GM12865 (cell line): Measurements from ENCODE around the gene KCNG2.

Experiments
- DNase-seq: peaks from one replicate; pipeline ENCODE4 v3.0.0; 2010; ENCODE audit warnings: low read depth
- H3K4me3 ChIP-seq: 2 replicates; pipeline ENCODE4 v1.5.1; 2011; ENCODE audit warnings: mild to moderate bottlenecking, low read depth, low read length, control low read depth
- CTCF ChIP-seq: IDR thresholded peaks from 2 replicates; pipeline ENCODE4 v1.5.1; 2011; ENCODE audit warnings: low read length, control low read depth, low read depth, inconsistent platforms; ENCODE audit not compliant: insufficient read depth; ENCODE audit errors: missing control alignments

Gene KCNG2

GRCh38 chr18:79760881-79761280, 36.9 kb upstream of the KCNG2 start:
- TF ChIP-seq CTCF = no peak

GRCh38 chr18:79763407-79763806, 34.3 kb upstream of the KCNG2 start:
- DNase-seq = no peak
- TF ChIP-seq CTCF = no peak
- H3K4me3 ChIP-seq = no peak overlapping the region

More at GRCh38 chr18:79760881-79761280, 36.9 kb upstream of the KCNG2 start:
- no peak overlapping the region for H3K4me3 ChIP-seq
- no peak for DNase-seq

GRCh38 chr18:79764131-79764530, 33.6 kb upstream of the KCNG2 start:
- DNase-seq = no peak
- TF ChIP-seq CTCF = no peak
- H3K4me3 ChIP-seq = no peak overlapping the region

GRCh38 chr18:79765491-79766245, 32.1 kb upstream of the KCNG2 start:
- TF ChIP-seq CTCF = no peak
- no peak for DNase-seq
- no peak overlapping the region for H3K4me3 ChIP-seq

- no peak for DNase-seq
- no peak for TF ChIP-seq CTCF
- H3K4me3 ChIP-seq = no peak overlapping the region
These were observed 31.4 kb upstream of the KCNG2 start for GRCh38 chr18:79766308-79766707.

GRCh38 chr18:79768745-79769144, 29.0 kb upstream of the KCNG2 start:
- TF ChIP-seq CTCF = no peak
- H3K4me3 ChIP-seq = no peak overlapping the region

GRCh38 chr18:79769698-79770500, 27.8 kb upstream of the KCNG2 start:
- no peak for TF ChIP-seq CTCF
- no peak for DNase-seq
- no peak overlapping the region for H3K4me3 ChIP-seq

More at GRCh38 chr18:79768745-79769144, 29.0 kb upstream of the KCNG2 start:
- DNase-seq = no peak
